ENCODE measurements around the gene PRPF39.
"Not testable (repeated sequence)": the region's sequence is repeated elsewhere in the genome, so short reads cannot be mapped to it uniquely, and the experiment has no call there.

The PRPF39 gene

GRCh38 chr14:45072126-45072525, 11.8 kb upstream of the PRPF39 start:
- DNase-seq = no peak
- H3K36me3 Mint-ChIP-seq (ENCODE audit: low read depth) = peaks cover 29% of the 10 kb centered on the region
- peak overlapping the region; percentile 25 for H3K27ac Mint-ChIP-seq
- no peak for TF ChIP-seq CTCF (IDR thresholded peaks at IDR 0.05)
- no peaks in the 10 kb centered on the region for H3K9me3 Mint-ChIP-seq
- H3K27me3 Mint-ChIP-seq (ENCODE audit: low read depth, poor library complexity) = no peaks in the 10 kb centered on the region
- peaks cover 5% of the 10 kb centered on the region for H3K4me1 Mint-ChIP-seq
- H3K4me3 Mint-ChIP-seq = no peak overlapping the region

- Mint-ChIP-seq H3K4me1 (peaks cover 5% of the 10 kb centered on the region), H3K27ac (no peak overlapping the region), H3K36me3 (ENCODE audit: low read depth) (peaks cover 26% of the 10 kb centered on the region), H3K27me3 (ENCODE audit: low read depth, poor library complexity) (no peaks in the 10 kb centered on the region), H3K4me3 (no peak overlapping the region), H3K9me3 (no peaks in the 10 kb centered on the region)
- DNase-seq = no peak
- TF ChIP-seq CTCF (IDR thresholded peaks at IDR 0.05) = no peak
Observed at GRCh38 chr14:45073231-45073879, 10.6 kb upstream of the PRPF39 start.

GRCh38 chr14:45078323-45078722, 5.6 kb upstream of the PRPF39 start:
- H3K9me3 Mint-ChIP-seq = peaks cover 6% of the 10 kb centered on the region
- no peak overlapping the region for H3K4me3 Mint-ChIP-seq
- TF ChIP-seq CTCF (IDR thresholded peaks at IDR 0.05) = no peak
- no peaks in the 10 kb centered on the region for H3K27me3 Mint-ChIP-seq (ENCODE audit: low read depth, poor library complexity)
- H3K27ac Mint-ChIP-seq = no peak overlapping the region
- peaks cover 3% of the 10 kb centered on the region for H3K4me1 Mint-ChIP-seq
- peaks cover 6% of the 10 kb centered on the region for H3K36me3 Mint-ChIP-seq (ENCODE audit: low read depth)
- DNase-seq = no peak

- H3K27ac Mint-ChIP-seq = not testable (repeated sequence)
Observed at GRCh38 chr14:45080416-45080968, 3.4 kb upstream of the PRPF39 start.

GRCh38 chr14:45081096-45081495, 2.8 kb upstream of the PRPF39 start:
- peaks cover 20% of the 10 kb centered on the region for H3K4me1 Mint-ChIP-seq
- not testable (repeated sequence) for H3K27ac Mint-ChIP-seq, H3K9me3 Mint-ChIP-seq

More at GRCh38 chr14:45080416-45080968, 3.4 kb upstream of the PRPF39 start:
- H3K4me3 Mint-ChIP-seq; H3K36me3 Mint-ChIP-seq (ENCODE audit: low read depth); DNase-seq; H3K9me3 Mint-ChIP-seq; H3K27me3 Mint-ChIP-seq (ENCODE audit: low read depth, poor library complexity): not testable (repeated sequence)
- H3K4me1 Mint-ChIP-seq = peaks cover 14% of the 10 kb centered on the region

GRCh38 chr14:45082420-45082819, 1.5 kb upstream of the PRPF39 start:
- Mint-ChIP-seq H3K27me3 (ENCODE audit: low read depth, poor library complexity) (peaks cover 4% of the 10 kb centered on the region), H3K36me3 (ENCODE audit: low read depth) (peaks cover 19% of the 10 kb centered on the region), H3K4me1 (peaks cover 33% of the 10 kb centered on the region), H3K4me3 (no peak overlapping the region), H3K9me3 (peaks cover 6% of the 10 kb centered on the region), H3K27ac (no peak overlapping the region)
- DNase-seq = no peak
- no peak for TF ChIP-seq CTCF (IDR thresholded peaks at IDR 0.05)

More at GRCh38 chr14:45081096-45081495, 2.8 kb upstream of the PRPF39 start:
- H3K27me3 Mint-ChIP-seq (ENCODE audit: low read depth, poor library complexity); H3K4me3 Mint-ChIP-seq; H3K36me3 Mint-ChIP-seq (ENCODE audit: low read depth); DNase-seq: not testable (repeated sequence)

GRCh38 chr14:45083617-45083975, 320 bp upstream of the PRPF39 start:
- DNase-seq = no peak
- peak overlapping the region; percentile 64 for H3K27ac Mint-ChIP-seq
- H3K27me3 Mint-ChIP-seq (ENCODE audit: low read depth, poor library complexity) = peaks cover 4% of the 10 kb centered on the region
- peak overlapping the region; percentile 99 for H3K4me3 Mint-ChIP-seq
- peaks cover 41% of the 10 kb centered on the region for H3K4me1 Mint-ChIP-seq
- peaks cover 6% of the 10 kb centered on the region for H3K9me3 Mint-ChIP-seq
- no peak for TF ChIP-seq CTCF (IDR thresholded peaks at IDR 0.05)
- H3K36me3 Mint-ChIP-seq (ENCODE audit: low read depth) = peaks cover 19% of the 10 kb centered on the region

Data from nephron progenitor cell (in vitro differentiated cells).